Measurements from ENCODE around the gene SLC25A44.
"Not testable (repeated sequence)": the region's sequence is repeated elsewhere in the genome, so short reads cannot be mapped to it uniquely, and the experiment has no call there.

The SLC25A44 gene

GRCh38 chr1:156163712-156164111 lies 30.2 kb upstream of the SLC25A44 start:
- DNase-seq (ENCODE audit: low spot score), result no peak

DNA sequence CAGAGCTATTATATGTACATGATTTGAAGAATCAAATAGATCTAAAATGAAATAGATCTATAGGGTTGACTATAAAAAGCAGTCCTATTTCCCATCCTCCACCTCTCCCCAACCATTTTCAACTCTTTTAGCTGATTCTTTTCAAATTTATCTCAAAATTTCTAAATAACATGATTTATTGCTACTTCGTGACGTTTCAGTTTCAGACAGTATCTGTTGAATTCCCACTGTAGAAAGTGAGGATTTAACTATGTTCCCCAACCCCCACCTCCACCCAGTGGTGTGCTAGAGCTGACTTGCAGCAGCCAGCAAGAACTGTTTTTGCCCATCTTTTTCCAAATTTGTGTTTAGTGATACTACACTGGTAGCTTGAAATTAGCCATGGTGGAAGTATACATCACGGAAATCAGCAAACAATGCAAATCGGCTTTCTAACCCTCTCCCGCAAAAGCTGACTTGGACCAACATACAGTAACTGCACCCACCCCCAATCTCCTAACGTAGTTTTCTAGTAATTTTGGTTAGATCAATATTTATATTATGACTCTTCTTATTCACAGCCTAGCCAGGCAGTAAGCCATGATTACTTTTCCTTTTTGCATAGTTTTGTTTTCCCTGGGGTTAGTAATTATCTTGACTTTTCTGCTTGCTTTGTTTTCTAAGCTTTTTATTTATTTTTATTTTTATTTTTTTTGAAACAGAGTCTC lies 29.6 kb upstream of the SLC25A44 start:
- no peak for DNase-seq (ENCODE audit: low spot score)

- no peak for DNase-seq (ENCODE audit: low spot score)
These were observed 28.8 kb upstream of the SLC25A44 start for GRCh38 chr1:156165083-156165482.

GRCh38 chr1:156167536-156167935 lies 26.4 kb upstream of the SLC25A44 start:
- DNase-seq (ENCODE audit: low spot score), result no peak

- no peak for DNase-seq (ENCODE audit: low spot score)
These were observed 21.0 kb upstream of the SLC25A44 start for GRCh38 chr1:156172696-156173470.

GRCh38 chr1:156176610-156177210 lies 17.2 kb upstream of the SLC25A44 start:
- DNase-seq (ENCODE audit: low spot score), result no peak

GRCh38 chr1:156177919-156178654 lies 15.8 kb upstream of the SLC25A44 start:
- no peak for DNase-seq (ENCODE audit: low spot score)

- DNase-seq (ENCODE audit: low spot score), result no peak
These were observed 13.4 kb upstream of the SLC25A44 start for GRCh38 chr1:156180471-156180870.

DNA sequence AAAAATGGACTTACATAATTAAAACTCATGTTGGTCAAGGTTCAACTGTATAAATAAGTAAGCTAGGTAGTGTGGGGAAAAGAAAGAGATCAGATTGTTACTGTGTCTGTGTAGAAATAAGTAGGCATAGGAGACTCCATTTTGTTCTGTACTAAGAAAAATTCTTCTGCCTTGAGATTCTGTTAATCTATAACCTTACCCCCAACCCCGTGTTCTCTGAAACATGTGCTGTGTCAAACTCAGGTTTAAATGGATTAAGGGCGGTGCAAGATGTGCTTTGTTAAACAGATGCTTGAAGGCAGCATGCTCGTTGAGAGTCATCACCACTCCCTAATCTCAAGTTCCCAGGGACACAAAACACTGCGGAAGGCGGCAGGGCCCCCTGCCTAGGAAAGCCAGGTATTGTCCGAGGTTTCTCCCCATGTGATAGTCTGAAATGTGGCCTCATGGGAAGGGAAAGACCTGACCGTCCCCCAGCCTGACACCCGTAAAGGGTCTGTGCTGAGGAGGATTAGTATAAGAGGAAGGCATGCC lies 12.4 kb upstream of the SLC25A44 start:
- not testable (repeated sequence) for DNase-seq (ENCODE audit: low spot score)

DNA sequence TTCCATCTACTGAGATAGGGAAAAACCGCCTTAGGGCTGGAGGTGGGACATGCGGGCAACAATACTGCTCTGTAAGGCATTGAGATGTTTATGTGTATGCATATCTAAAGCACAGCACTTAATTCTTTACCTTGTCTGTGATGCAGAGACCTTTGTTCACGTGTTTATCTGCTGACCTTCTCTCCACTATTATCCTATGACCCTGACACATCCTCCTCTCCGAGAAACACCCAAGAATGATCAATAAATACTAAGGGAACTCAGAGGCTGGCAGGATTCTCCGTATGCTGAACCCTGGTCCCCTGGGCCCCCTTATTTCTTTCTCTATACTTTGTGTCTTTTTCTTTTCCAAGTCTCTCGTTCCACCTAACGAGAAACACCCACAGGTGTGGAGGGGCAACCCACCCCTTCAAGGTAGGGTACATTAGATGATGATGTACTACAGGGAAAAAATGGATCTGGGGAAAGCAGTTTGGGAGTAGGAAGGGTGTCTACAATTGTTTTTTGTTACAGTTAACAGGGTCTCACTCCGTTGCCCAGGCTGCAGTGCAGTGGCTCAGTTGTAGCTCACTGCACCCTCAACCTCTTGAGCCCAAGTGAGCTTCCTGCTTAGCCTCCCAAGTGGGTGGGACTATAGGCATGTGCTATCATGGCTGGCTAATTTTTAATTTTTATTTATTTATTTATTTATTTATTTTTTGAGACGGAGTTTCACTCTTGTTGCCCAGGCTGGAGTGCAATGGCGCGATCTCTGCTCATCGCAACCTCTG lies 11.7 kb upstream of the SLC25A44 start:
- DNase-seq (ENCODE audit: low spot score), result not testable (repeated sequence)

- not testable (repeated sequence) for DNase-seq (ENCODE audit: low spot score)
These were observed 7.3 kb upstream of the SLC25A44 start for GRCh38 chr1:156186347-156187177.

- DNase-seq (ENCODE audit: low spot score), result not testable (repeated sequence)
These were observed 3.6 kb upstream of the SLC25A44 start for GRCh38 chr1:156190265-156190664.

GRCh38 chr1:156191292-156191964 lies 2.5 kb upstream of the SLC25A44 start:
- no peak for DNase-seq (ENCODE audit: low spot score)

- no peak for DNase-seq (ENCODE audit: low spot score)
These were observed 756 bp upstream of the SLC25A44 start for GRCh38 chr1:156193208-156193487.

- no peak for DNase-seq (ENCODE audit: low spot score)
These were observed 372 bp downstream of the SLC25A44 start for GRCh38 chr1:156194300-156194652.

DNA sequence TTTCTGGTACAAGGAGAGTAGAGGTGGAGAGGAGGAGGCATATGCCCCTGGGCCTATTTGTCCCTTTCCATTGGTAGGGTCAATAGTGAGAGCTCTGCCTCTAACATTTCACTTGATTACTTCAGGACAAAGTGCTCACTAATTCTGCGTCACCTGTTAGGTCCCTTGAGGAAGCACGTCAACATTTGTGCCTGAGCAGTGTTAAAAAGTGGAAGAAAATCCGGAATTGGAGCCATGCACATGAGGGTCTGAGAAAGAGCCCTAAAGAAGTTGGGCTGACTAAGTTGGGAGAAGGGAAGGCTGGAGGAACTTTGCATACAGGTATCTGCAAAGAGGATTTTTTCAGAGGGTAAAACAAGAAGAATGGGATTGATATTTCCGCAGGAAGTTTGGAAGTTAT lies 1.9 kb downstream of the SLC25A44 start:
- no peak for DNase-seq (ENCODE audit: low spot score)

DNA sequence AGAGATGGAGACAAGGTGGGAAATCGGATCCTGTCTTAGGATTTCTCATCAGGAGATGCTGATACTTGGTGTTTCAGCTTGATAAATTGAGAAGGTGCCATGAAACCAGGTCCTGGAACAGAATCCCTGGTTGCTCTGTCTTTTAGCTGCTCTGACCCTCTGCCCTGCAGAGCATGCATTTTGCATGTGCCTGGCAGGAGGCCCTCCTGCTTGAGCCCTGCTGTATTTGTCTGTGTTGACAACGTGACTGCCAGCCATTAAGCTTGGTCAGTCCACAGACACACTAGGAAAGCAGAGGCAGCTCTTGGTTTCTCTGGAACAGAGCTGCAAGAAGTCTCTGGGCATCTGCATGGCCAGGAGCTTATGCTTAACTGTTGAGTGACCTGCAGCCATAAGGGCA lies 2.5 kb downstream of the SLC25A44 start:
- DNase-seq (ENCODE audit: low spot score), result no peak

DNA sequence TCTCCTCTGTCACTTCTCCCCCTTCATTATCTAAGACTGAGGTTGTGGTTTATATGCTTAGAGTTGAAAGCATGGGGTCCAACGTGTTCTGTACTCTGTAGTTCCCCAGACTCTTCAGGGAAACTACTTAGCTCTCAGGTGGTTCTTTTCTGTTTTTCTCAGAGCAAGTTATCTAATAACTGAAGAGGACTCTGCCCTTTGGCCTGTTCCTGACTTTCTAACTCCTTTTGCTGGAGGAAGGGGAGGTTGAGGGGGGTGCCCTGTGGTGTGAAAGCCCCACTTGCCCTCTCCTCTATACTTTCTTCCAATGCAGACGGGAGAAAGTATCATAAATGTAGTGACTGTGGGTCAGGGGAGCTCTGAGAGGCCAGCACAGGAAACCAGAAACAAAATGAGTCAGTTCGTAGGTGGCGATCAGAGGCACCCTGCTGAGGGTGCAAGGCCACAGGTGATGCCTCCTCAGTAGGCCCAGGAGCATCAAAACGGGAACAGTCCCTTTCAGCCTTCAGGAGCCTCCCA lies 5.0 kb downstream of the SLC25A44 start:
- no peak for DNase-seq (ENCODE audit: low spot score)

DNA sequence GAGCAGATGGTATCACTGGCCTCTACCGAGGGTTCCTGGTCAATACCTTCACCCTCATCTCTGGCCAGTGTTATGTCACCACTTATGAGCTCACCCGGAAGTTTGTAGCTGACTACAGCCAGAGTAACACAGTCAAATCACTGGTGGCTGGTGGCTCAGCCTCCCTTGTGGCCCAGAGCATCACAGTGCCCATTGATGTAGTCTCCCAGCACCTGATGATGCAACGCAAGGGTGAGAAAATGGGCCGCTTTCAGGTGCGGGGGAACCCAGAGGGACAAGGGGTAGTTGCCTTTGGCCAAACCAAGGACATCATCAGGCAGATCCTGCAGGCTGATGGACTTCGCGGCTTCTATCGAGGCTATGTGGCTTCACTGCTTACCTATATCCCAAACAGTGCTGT lies 6.1 kb downstream of the SLC25A44 start:
- DNase-seq (ENCODE audit: low spot score), result no peak

DNA sequence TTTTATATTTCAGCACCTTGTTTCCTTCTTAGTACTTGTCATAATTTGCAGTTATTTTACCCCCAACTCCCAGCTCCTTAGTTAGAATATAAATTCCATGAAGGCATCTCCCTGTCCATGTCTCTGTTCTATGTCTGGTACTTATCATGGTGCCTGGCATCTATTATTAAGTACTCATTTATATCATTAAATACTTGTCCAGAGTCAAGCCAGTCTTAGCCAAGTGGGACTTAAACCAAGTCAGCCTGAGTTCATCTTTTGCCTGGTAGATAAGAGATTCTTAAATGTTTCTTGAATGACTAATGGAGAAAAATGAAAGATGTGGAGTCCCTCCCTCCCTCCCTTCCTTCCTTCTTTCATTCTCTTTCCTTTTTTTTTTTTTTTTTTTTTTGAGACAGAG lies 9.4 kb downstream of the SLC25A44 start:
- no peak for DNase-seq (ENCODE audit: low spot score)
